H1 (cell line): ENCODE measurements around the gene CERS1. TPM values are rescaled to one million over a fixed set of nuclear protein-coding genes. Genes with fewer than 3 reads are reported as not detected.

Experiments used
- CHD7 ChIP-seq: fragments of 300-600 bp; sonication (generic); IDR thresholded peaks from 2 replicates; pipeline ENCODE4 v1.7.1; 2012; ENCODE audit warnings: low read length, moderate library complexity, mild to moderate bottlenecking, inconsistent platforms; ENCODE audit not compliant: insufficient replicate concordance
- CREB1 ChIP-seq: IDR thresholded peaks from 2 replicates; pipeline ENCODE4 v1.6.1; 2012; ENCODE audit warnings: inconsistent platforms
- EZH2 ChIP-seq: fragments of 200-600 bp; sonication (generic); IDR thresholded peaks from 2 replicates; pipeline ENCODE4 v1.7.1; 2012; ENCODE audit warnings: low read depth, mild to moderate bottlenecking, moderate library complexity, low read length, inconsistent platforms; ENCODE audit not compliant: severe bottlenecking
- HDAC2 ChIP-seq, 2 experiments: fragments of 300-600 bp in 1 of 2; sonication (generic) in 1 of 2; IDR thresholded peaks; 2 replicates each; pipeline ENCODE4 v1.6.1; 2011 to 2012; ENCODE audit warnings: low read depth in 2 of 2, low read length in 2 of 2, mild to moderate bottlenecking in 2 of 2, moderate library complexity in 2 of 2, borderline replicate concordance in 1 of 2, inconsistent platforms in 1 of 2
- JUN ChIP-seq: IDR thresholded peaks from 2 replicates; pipeline ENCODE4 v1.6.1; 2011; ENCODE audit warnings: low read depth, mild to moderate bottlenecking, improper control_type of control experiment, low read length
- POLR2A ChIP-seq, 2 experiments: IDR thresholded peaks; 1 replicate in 1 of 2; 2 replicates in 1 of 2; pipeline ENCODE4 v1.6.1; 2011; ENCODE audit warnings: low read depth in 2 of 2, low read length in 2 of 2, mild to moderate bottlenecking in 2 of 2; ENCODE audit errors: control extremely low read depth in 1 of 2
- POLR2AphosphoS5 ChIP-seq: IDR thresholded peaks from 2 replicates; pipeline ENCODE4 v1.6.1; 2011; ENCODE audit warnings: low read depth, low read length
- POU5F1 ChIP-seq: IDR thresholded peaks from 2 replicates; pipeline ENCODE4 v1.6.1; 2011; ENCODE audit warnings: low read depth, mild to moderate bottlenecking, low read length, moderate library complexity
- SIX5 ChIP-seq: IDR thresholded peaks from 2 replicates; pipeline ENCODE4 v1.6.1; 2011; ENCODE audit warnings: mild to moderate bottlenecking, low read depth, low read length
- SP2 ChIP-seq: IDR thresholded peaks from 2 replicates; pipeline ENCODE4 v1.6.1; 2012; ENCODE audit warnings: mild to moderate bottlenecking, low read length, inconsistent platforms
- SUZ12 ChIP-seq: fragments of 200-600 bp; sonication (generic); IDR thresholded peaks from 2 replicates; pipeline ENCODE4 v1.6.1; 2012; ENCODE audit warnings: mild to moderate bottlenecking, inconsistent platforms, low read length, moderate library complexity, mixed read lengths
- TCF12 ChIP-seq: IDR thresholded peaks from 2 replicates; pipeline ENCODE4 v1.6.1; 2011; ENCODE audit warnings: low read depth, mild to moderate bottlenecking, low read length
- polyA plus RNA-seq, 7 experiments: library from polyadenylated mRNA; depleted of rRNA in 3 of 7; stranded (reverse) in 5 of 7; unstranded in 2 of 7; fragments of >200 nt in 5 of 7; fragments of 200-250 nt in 2 of 7; gene quantifications; 1 replicate in 5 of 7; 2 replicates in 1 of 7; 4 replicates in 1 of 7; pipeline versions ENCODE4 v1.2.1 to v1.2.3, GENCODE V29; 2011 to 2013; ENCODE audit warnings: missing spikeins in 2 of 7, mixed read lengths in 2 of 7
- total RNA-seq: library from RNA; stranded (reverse); fragmentation: NEBNext Ultra II Directional; extraction: Animal tissue kit (Norgen Biotek cat#: 25700); gene quantifications from 2 replicates; pipeline ENCODE4 v1.2.1, GENCODE V29; 2021

Gene CERS1
- total and polyA plus RNA-seq, 2 of the 8 experiments (the other 6 are each of a cell fraction or from before 2014, with no cell fraction given): 18.6 to 51.0 TPM

- TF ChIP-seq CHD7: no peak
- TF ChIP-seq SUZ12: no peak
- no peak for TF ChIP-seq SIX5
- no peak for TF ChIP-seq TCF12
- TF ChIP-seq POU5F1: no peak
- no peak for TF ChIP-seq POLR2AphosphoS5
- TF ChIP-seq SP2: no peak
- TF ChIP-seq CREB1: no peak
- no peak for TF ChIP-seq EZH2
- TF ChIP-seq HDAC2 (IDR thresholded peaks at IDR 0.05; ENCODE audit: borderline replicate concordance in 1 of 2, low read depth in 2 of 2, low read length in 2 of 2): no peak
- no peak for TF ChIP-seq POLR2A (IDR thresholded peaks at IDR 0.05; ENCODE audit: control extremely low read depth in 1 of 2, low read depth in 2 of 2, low read length in 2 of 2)
- no peak for TF ChIP-seq JUN
- TF ChIP-seq, all 59 proteins: peak for 0
Observed at GRCh38 chr19:18867199-18867598, 28.8 kb downstream of the CERS1 start (continued).
